ENCODE results near the gene B4GALT2.

Gene B4GALT2

GRCh38 chr1:43938892-43939587 is 40.0 kb upstream of the B4GALT2 start:
- Histone ChIP-seq H3K9me3 (ENCODE audit: insufficient read depth, low read length) (no peaks in the 10 kb centered on the region), H3K27me3 (ENCODE audit: low read length) (no peaks in the 10 kb centered on the region), H3K9ac (ENCODE audit: low read length) (no peak overlapping the region), H3K79me2 (ENCODE audit: insufficient read depth, low read length) (no peaks in the 10 kb centered on the region), H3K27ac (ENCODE audit: low read depth, low read length) (no peak overlapping the region), H3K4me3 (ENCODE audit: insufficient read depth, low read length, poor library complexity, severe bottlenecking) (no peak overlapping the region), H2AFZ (ENCODE audit: low read depth, low read length, severe bottlenecking) (no peak overlapping the region), H4K20me1 (ENCODE audit: low read depth, low read length) (no peaks in the 10 kb centered on the region), H3K4me2 (ENCODE audit: low read depth, low read length, poor library complexity, severe bottlenecking) (no peak overlapping the region), H3F3A (ENCODE audit: insufficient read depth) (no peaks in the 10 kb centered on the region), H3K9me2 (replicated peaks; ENCODE audit: insufficient read depth, low read length) (no peaks in the 10 kb centered on the region), H3K36me3 (ENCODE audit: low read length) (no peaks in the 10 kb centered on the region)
- TF ChIP-seq EZH2phosphoT487 (conservative IDR thresholded peaks at IDR 0.05; ENCODE audit: low read length): no peak
- no peak for TF ChIP-seq CTCF (IDR thresholded peaks at IDR 0.05; ENCODE audit: insufficient read depth, low read length, poor library complexity, severe bottlenecking)

GRCh38 chr1:43942411-43942810 is 36.6 kb upstream of the B4GALT2 start:
- Histone ChIP-seq H3K4me3 (ENCODE audit: insufficient read depth, low read length, poor library complexity, severe bottlenecking) (no peak overlapping the region), H3F3A (ENCODE audit: insufficient read depth) (no peaks in the 10 kb centered on the region), H4K20me1 (ENCODE audit: low read depth, low read length) (no peaks in the 10 kb centered on the region), H3K27me3 (ENCODE audit: low read length) (no peaks in the 10 kb centered on the region), H3K4me2 (ENCODE audit: low read depth, low read length, poor library complexity, severe bottlenecking) (no peak overlapping the region), H3K9me2 (replicated peaks; ENCODE audit: insufficient read depth, low read length) (no peaks in the 10 kb centered on the region), H2AFZ (ENCODE audit: low read depth, low read length, severe bottlenecking) (no peak overlapping the region), H3K27ac (ENCODE audit: low read depth, low read length) (no peak overlapping the region), H3K9ac (ENCODE audit: low read length) (no peak overlapping the region), H3K9me3 (ENCODE audit: insufficient read depth, low read length) (no peaks in the 10 kb centered on the region), H3K79me2 (ENCODE audit: insufficient read depth, low read length) (peaks cover 20% of the 10 kb centered on the region; the same call in 1 of the 2 replicates), H3K36me3 (ENCODE audit: low read length) (no peaks in the 10 kb centered on the region)
- TF ChIP-seq CTCF (IDR thresholded peaks at IDR 0.05; ENCODE audit: insufficient read depth, low read length, poor library complexity, severe bottlenecking): no peak
- no peak for TF ChIP-seq EZH2phosphoT487 (conservative IDR thresholded peaks at IDR 0.05; ENCODE audit: low read length)

- H2AFZ ChIP-seq (ENCODE audit: low read depth, low read length, severe bottlenecking): no peak overlapping the region
- no peaks in the 10 kb centered on the region for H3K27me3 ChIP-seq (ENCODE audit: low read length)
- H3K27ac ChIP-seq (ENCODE audit: low read depth, low read length): peak overlapping the region; percentile 20; the same call in 1 of the 2 replicates
- peak overlapping the region; percentile 18; the same call in 1 of the 2 replicates for H3K9ac ChIP-seq (ENCODE audit: low read length)
- no peak for TF ChIP-seq CTCF (IDR thresholded peaks at IDR 0.05; ENCODE audit: insufficient read depth, low read length, poor library complexity, severe bottlenecking)
- H3F3A ChIP-seq (ENCODE audit: insufficient read depth): no peaks in the 10 kb centered on the region
- H3K36me3 ChIP-seq (ENCODE audit: low read length): no peaks in the 10 kb centered on the region
- no peaks in the 10 kb centered on the region for H3K9me3 ChIP-seq (ENCODE audit: insufficient read depth, low read length)
- peak overlapping the region; percentile 25 for H3K4me3 ChIP-seq (ENCODE audit: insufficient read depth, low read length, poor library complexity, severe bottlenecking)
- peak overlapping the region; percentile 67 for H3K4me2 ChIP-seq (ENCODE audit: low read depth, low read length, poor library complexity, severe bottlenecking)
- H3K79me2 ChIP-seq (ENCODE audit: insufficient read depth, low read length): peaks cover 30% of the 10 kb centered on the region; the same call in 1 of the 2 replicates
- H4K20me1 ChIP-seq (ENCODE audit: low read depth, low read length): no peaks in the 10 kb centered on the region
- H3K9me2 ChIP-seq (replicated peaks; ENCODE audit: insufficient read depth, low read length): no peaks in the 10 kb centered on the region
Observed at GRCh38 chr1:43944860-43945259, 34.1 kb upstream of the B4GALT2 start.
